HT1080 (cell line): Measurements from ENCODE around the gene SETD1B. TPM values are rescaled to one million over a fixed set of nuclear protein-coding genes. Genes with fewer than 3 reads are reported as not detected.

Source experiments
- DNase-seq: peaks from one replicate; pipeline ENCODE4 v3.0.0-alpha.2; 2015; ENCODE audit warnings: low read depth
- total RNA-seq: library from RNA; depleted of rRNA; stranded (reverse); fragments of >200 nt; shearing (Covaris generic); gene quantifications from 2 replicates; pipeline ENCODE4 v1.2.3, GENCODE V29; 2014

The SETD1B gene
- total RNA-seq, 1 experiment from 2014 or later: 5.0 TPM

- no peak for DNase-seq
Observed at GRCh38 chr12:121807642-121808347, 4.0 kb downstream of the SETD1B start.

- no peak for DNase-seq
Observed at GRCh38 chr12:121808623-121809022, 4.8 kb downstream of the SETD1B start.

GRCh38 chr12:121809712-121810116, 5.9 kb downstream of the SETD1B start:
- DNase-seq: no peak

GRCh38 chr12:121810234-121810817, 6.5 kb downstream of the SETD1B start:
- DNase-seq: no peak

- no peak for DNase-seq
Observed at GRCh38 chr12:121810833-121811433, 7.1 kb downstream of the SETD1B start.

GRCh38 chr12:121811434-121812319, 7.9 kb downstream of the SETD1B start:
- peak; percentile 58 for DNase-seq

- DNase-seq: peak; percentile 39
Observed at GRCh38 chr12:121812320-121812871, 8.6 kb downstream of the SETD1B start.

GRCh38 chr12:121812921-121813896, 9.4 kb downstream of the SETD1B start:
- DNase-seq: no peak

- DNase-seq: no peak
Observed at GRCh38 chr12:121813951-121814350, 10.1 kb downstream of the SETD1B start.

GRCh38 chr12:121814429-121815119, 10.8 kb downstream of the SETD1B start:
- DNase-seq: no peak

GRCh38 chr12:121815263-121815662, 11.5 kb downstream of the SETD1B start:
- no peak for DNase-seq

GRCh38 chr12:121816925-121817647, 13.3 kb downstream of the SETD1B start:
- DNase-seq: no peak

GRCh38 chr12:121817648-121818043, 13.8 kb downstream of the SETD1B start:
- no peak for DNase-seq

- DNase-seq: no peak
Observed at GRCh38 chr12:121819212-121819949, 15.6 kb downstream of the SETD1B start.

- DNase-seq: no peak
Observed at GRCh38 chr12:121820056-121820455, 16.2 kb downstream of the SETD1B start.

- DNase-seq: no peak
Observed at GRCh38 chr12:121822393-121823100, 18.7 kb downstream of the SETD1B start.

- DNase-seq: no peak
Observed at GRCh38 chr12:121823101-121823726, 19.4 kb downstream of the SETD1B start.
